H1 (cell line): ENCODE data around the gene ZNF536. TPM values are rescaled to one million over a fixed set of nuclear protein-coding genes. Genes with fewer than 3 reads are reported as not detected.

Experiments
- CTCF ChIA-PET: fragments of 300-600 bp; sonication (Branson Sonifier 250); formaldehyde crosslinking; loops from one replicate; lab custom pipeline; 2021; ENCODE audit not compliant: partially characterized antibody; lab: Charles Lee
- POLR2A ChIA-PET: fragments of 300-600 bp; sonication (Branson Sonifier 250); formaldehyde crosslinking; loops from one replicate; lab custom pipeline; 2021; ENCODE audit warnings: inconsistent platforms; ENCODE audit not compliant: partially characterized antibody; lab: Charles Lee
- DNase-seq, 2 experiments: peaks; one replicate each; pipeline versions ENCODE4 v3.0.0 to v3.0.0-alpha.2; 2010 to 2022; ENCODE audit warnings: low spot score in 2 of 2, low read depth in 1 of 2, mixed read lengths in 1 of 2
- FAIRE-seq: peaks from 2 replicates; lab custom pipeline; 2011; peaks lifted over from hg19 to GRCh38; lab: Jason Lieb, UNC
- H2AFZ ChIP-seq: 2 replicates; pipeline ENCODE4 v1.8.1; 2012; ENCODE audit warnings: low read length, inconsistent platforms
- H2AK5ac ChIP-seq: 2 replicates; pipeline ENCODE4 v1.6.1; 2013; ENCODE audit warnings: low read depth, low read length
- H2BK120ac ChIP-seq: replicated peaks from 2 replicates; pipeline ENCODE3; 2013; ENCODE audit warnings: low read depth, low read length, inconsistent platforms
- H2BK12ac ChIP-seq: 2 replicates; pipeline ENCODE4 v1.6.1; 2013; ENCODE audit warnings: low read depth, low read length
- H2BK15ac ChIP-seq: 2 replicates; pipeline ENCODE4 v1.6.1; 2013; ENCODE audit warnings: low read length
- H2BK20ac ChIP-seq: 2 replicates; pipeline ENCODE4 v1.6.1; 2013; ENCODE audit warnings: low read length
- H2BK5ac ChIP-seq: 2 replicates; pipeline ENCODE4 v1.6.1; 2013; ENCODE audit warnings: low read depth, low read length
- H3K14ac ChIP-seq: 2 replicates; pipeline ENCODE4 v1.6.1; 2013; ENCODE audit warnings: inconsistent platforms; ENCODE audit not compliant: insufficient read length
- H3K18ac ChIP-seq: 2 replicates; pipeline ENCODE4 v1.6.1; 2013; ENCODE audit warnings: low read length; ENCODE audit errors: extremely low read depth
- H3K23ac ChIP-seq: 2 replicates; pipeline ENCODE4 v1.6.1; 2013; ENCODE audit warnings: inconsistent platforms; ENCODE audit not compliant: insufficient read length
- H3K23me2 ChIP-seq: 2 replicates; pipeline ENCODE4 v1.6.1; 2013; ENCODE audit warnings: low read depth, low read length
- H3K27ac ChIP-seq: 2 replicates; pipeline ENCODE4 v1.6.1; 2011; ENCODE audit warnings: low read depth, low read length, inconsistent platforms
- H3K27me3 ChIP-seq, 4 experiments: replicated peaks in 1 of 4; 1 replicate in 1 of 4; 2 replicates in 3 of 4; pipeline versions ENCODE4 v1.6.1 to v1.8.1; 2011 to 2013; ENCODE audit warnings: low read length in 3 of 4, mild to moderate bottlenecking in 3 of 4, inconsistent platforms in 2 of 4, mixed read lengths in 2 of 4, moderate library complexity in 1 of 4; ENCODE audit not compliant: control insufficient read depth in 3 of 4, insufficient read depth in 3 of 4; ENCODE audit errors: extremely low read depth in 1 of 4
- H3K36me3 ChIP-seq, 4 experiments: 2 replicates each; pipeline versions ENCODE4 v1.6.1 to v1.8.1; 2011 to 2013; ENCODE audit warnings: mild to moderate bottlenecking in 4 of 4, low read length in 3 of 4, moderate library complexity in 2 of 4, control low read depth in 1 of 4, inconsistent platforms in 1 of 4; ENCODE audit not compliant: insufficient read depth in 4 of 4, control insufficient read depth in 2 of 4
- H3K4ac ChIP-seq: replicated peaks from 2 replicates; pipeline ENCODE3; 2013; ENCODE audit warnings: low read length, low read depth, mixed read lengths, inconsistent platforms; ENCODE audit not compliant: insufficient read length
- H3K4me1 ChIP-seq, 4 experiments: replicated peaks in 1 of 4; 1 replicate in 1 of 4; 2 replicates in 3 of 4; pipeline versions ENCODE4 v1.6.1 to v1.8.1; 2011 to 2013; ENCODE audit warnings: low read length in 3 of 4, inconsistent platforms in 2 of 4, mixed read lengths in 1 of 4; ENCODE audit not compliant: insufficient read depth in 4 of 4, control insufficient read depth in 3 of 4
- H3K4me2 ChIP-seq, 2 experiments: 2 replicates each; pipeline versions ENCODE4 v1.6.1 to v1.8.1; 2011 to 2013; ENCODE audit warnings: low read depth in 2 of 2, low read length in 2 of 2, control low read depth in 1 of 2, inconsistent platforms in 1 of 2, mild to moderate bottlenecking in 1 of 2; ENCODE audit not compliant: insufficient read depth in 1 of 2
- H3K4me3 ChIP-seq, 4 experiments: fragments of 200-600, 300-600 bp in 1 of 4; sonication (generic), shearing (Covaris generic), sonication (Bioruptor Twin) in 1 of 4; 2 replicates each; pipeline versions ENCODE4 v1.5.1 to v1.8.1; 2011 to 2016; ENCODE audit warnings: low read length in 4 of 4, low read depth in 3 of 4, control low read depth in 2 of 4, inconsistent platforms in 2 of 4, mild to moderate bottlenecking in 2 of 4, mixed read lengths in 1 of 4, moderate library complexity in 1 of 4; ENCODE audit not compliant: insufficient read depth in 2 of 4; ENCODE audit errors: extremely low read depth in 1 of 4
- H3K56ac ChIP-seq: replicated peaks from 2 replicates; pipeline ENCODE3; 2013; ENCODE audit warnings: low read depth, mild to moderate bottlenecking, mixed read lengths, low read length, inconsistent platforms; ENCODE audit not compliant: insufficient read length
- H3K79me1 ChIP-seq: 2 replicates; pipeline ENCODE4 v1.6.1; 2013; ENCODE audit warnings: low read depth, low read length, control low read depth
- H3K79me2 ChIP-seq, 2 experiments: 2 replicates each; pipeline versions ENCODE4 v1.6.1 to v1.8.1; 2012 to 2013; ENCODE audit warnings: low read length in 2 of 2, mild to moderate bottlenecking in 2 of 2, inconsistent platforms in 1 of 2; ENCODE audit not compliant: insufficient read depth in 2 of 2, control insufficient read depth in 1 of 2
- H3K9ac ChIP-seq, 4 experiments: replicated peaks in 1 of 4; 1 replicate in 1 of 4; 2 replicates in 3 of 4; pipeline versions ENCODE4 v1.6.1 to v1.8.1; 2011 to 2013; ENCODE audit warnings: low read depth in 3 of 4, low read length in 3 of 4, control low read depth in 2 of 4, mild to moderate bottlenecking in 2 of 4, moderate library complexity in 2 of 4, inconsistent platforms in 1 of 4; ENCODE audit errors: extremely low read depth in 1 of 4
- H3K9me3 ChIP-seq, 2 experiments: 2 replicates each; pipeline versions ENCODE4 v1.6.1 to v1.8.1; 2012 to 2013; ENCODE audit warnings: mild to moderate bottlenecking in 2 of 2, moderate library complexity in 2 of 2, control low read depth in 1 of 2, inconsistent platforms in 1 of 2, low read depth in 1 of 2, low read length in 1 of 2, mixed read lengths in 1 of 2; ENCODE audit not compliant: insufficient read depth in 2 of 2
- H4K20me1 ChIP-seq, 2 experiments: replicated peaks in 1 of 2; 2 replicates each; pipeline versions ENCODE3 to v1.8.1; 2011 to 2013; ENCODE audit warnings: inconsistent platforms in 2 of 2, low read length in 2 of 2, mild to moderate bottlenecking in 1 of 2; ENCODE audit not compliant: insufficient read depth in 2 of 2, control insufficient read depth in 1 of 2
- H4K5ac ChIP-seq: 2 replicates; pipeline ENCODE4 v1.6.1; 2013; ENCODE audit warnings: low read length, low read depth, mixed read lengths, inconsistent platforms; ENCODE audit not compliant: insufficient read length
- H4K8ac ChIP-seq: 2 replicates; pipeline ENCODE4 v1.8.0; 2013; ENCODE audit warnings: mild to moderate bottlenecking, moderate library complexity, low read length, inconsistent platforms; ENCODE audit not compliant: insufficient read depth; ENCODE audit errors: extremely low read depth
- H4K91ac ChIP-seq: replicated peaks from 2 replicates; pipeline ENCODE3; 2013; ENCODE audit warnings: low read length, mixed read lengths, inconsistent platforms; ENCODE audit not compliant: insufficient read length
- CREB1 ChIP-seq: IDR thresholded peaks from 2 replicates; pipeline ENCODE4 v1.6.1; 2012; ENCODE audit warnings: inconsistent platforms
- NANOG ChIP-seq: IDR thresholded peaks from 2 replicates; pipeline ENCODE4 v1.6.1; 2011; ENCODE audit warnings: low read length, low read depth, mild to moderate bottlenecking, inconsistent platforms; ENCODE audit not compliant: insufficient read depth, poor library complexity, severe bottlenecking
- PHF8 ChIP-seq: fragments of 200-600 bp; sonication (generic); conservative IDR thresholded peaks from 2 replicates; pipeline ENCODE4 v1.7.1; 2012; ENCODE audit warnings: low read depth, mild to moderate bottlenecking, inconsistent platforms, low read length, moderate library complexity
- POLR2A ChIP-seq, 2 experiments: IDR thresholded peaks; 1 replicate in 1 of 2; 2 replicates in 1 of 2; pipeline ENCODE4 v1.6.1; 2011; ENCODE audit warnings: low read depth in 2 of 2, low read length in 2 of 2, mild to moderate bottlenecking in 2 of 2; ENCODE audit errors: control extremely low read depth in 1 of 2
- RAD21 ChIP-seq, 2 experiments: IDR thresholded peaks in 1 of 2; conservative IDR thresholded peaks in 1 of 2; 2 replicates each; pipeline ENCODE4 v1.6.1; 2011; ENCODE audit warnings: low read depth in 2 of 2, low read length in 2 of 2, improper control_type of control experiment in 1 of 2, inconsistent platforms in 1 of 2, mild to moderate bottlenecking in 1 of 2, moderate library complexity in 1 of 2
- RFX5 ChIP-seq: IDR thresholded peaks from 2 replicates; pipeline ENCODE4 v1.6.1; 2011; ENCODE audit warnings: low read depth, low read length, improper control_type of control experiment, borderline replicate concordance
- TEAD4 ChIP-seq: IDR thresholded peaks from 2 replicates; pipeline ENCODE4 v1.6.1; 2012; ENCODE audit warnings: low read depth, low read length, inconsistent platforms, mixed read lengths
- WGBS, 2 experiments: shearing (Covaris generic) in 1 of 2; methylation state at CpG; one replicate each; pipeline versions ENCODE4 v1.1.6 to v1.1.7; 2013 to 2015; ENCODE audit warnings: low lambda C conversion rate in 2 of 2, mixed read lengths in 2 of 2, inconsistent platforms in 1 of 2, low coverage in 1 of 2, missing lambda C conversion rate in 1 of 2; ENCODE audit not compliant: insufficient replicate concordance in 2 of 2, insufficient coverage in 1 of 2, insufficient read length in 1 of 2; ENCODE audit errors: extremely low coverage in 1 of 2, missing lambda C conversion rate in 1 of 2; 5-methylcytosine and 5-hydroxymethylcytosine counted together
- polyA plus RNA-seq, 7 experiments: library from polyadenylated mRNA; depleted of rRNA in 3 of 7; stranded (reverse) in 5 of 7; unstranded in 2 of 7; fragments of >200 nt in 5 of 7; fragments of 200-250 nt in 2 of 7; gene quantifications; 1 replicate in 5 of 7; 2 replicates in 1 of 7; 4 replicates in 1 of 7; pipeline versions ENCODE4 v1.2.1 to v1.2.3, GENCODE V29; 2011 to 2013; ENCODE audit warnings: missing spikeins in 2 of 7, mixed read lengths in 2 of 7
- total RNA-seq: library from RNA; stranded (reverse); fragmentation: NEBNext Ultra II Directional; extraction: Animal tissue kit (Norgen Biotek cat#: 25700); gene quantifications from 2 replicates; pipeline ENCODE4 v1.2.1, GENCODE V29; 2021

Gene ZNF536
- total and polyA plus RNA-seq, 2 of the 8 experiments (the other 6 are each of a cell fraction or from before 2014, with no cell fraction given), result 0.09 to 0.11 TPM

DNA sequence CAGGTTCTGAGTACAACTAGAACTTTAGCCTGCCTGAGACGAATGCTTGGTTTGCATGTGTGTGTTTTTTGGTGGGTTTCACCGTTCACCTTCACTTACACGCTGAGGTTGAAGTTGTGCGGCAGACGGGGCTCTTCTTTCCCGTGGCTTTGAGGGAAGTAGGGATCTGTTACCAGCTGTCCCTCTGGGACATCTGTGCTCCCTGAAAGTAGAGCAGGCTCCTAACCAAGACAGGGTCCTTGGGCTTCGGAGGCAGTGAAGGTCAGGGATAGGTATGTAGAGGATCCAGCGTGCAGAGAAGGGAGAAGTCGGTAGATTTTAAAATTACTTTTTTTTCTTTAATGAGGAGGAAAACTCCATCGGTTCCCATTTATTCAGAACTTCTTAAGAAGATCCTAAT is 48.7 kb downstream of the ZNF536 start:
- Histone ChIP-seq H3K36me3 (no peaks in the 10 kb centered on the region), H2AK5ac (no peak overlapping the region), H4K20me1 (no peaks in the 10 kb centered on the region), H2BK12ac (no peak overlapping the region), H3K18ac (no peak overlapping the region), H3K4me2 (no peak overlapping the region), H4K8ac (no peak overlapping the region), H3K23me2 (peaks cover 5% of the 10 kb centered on the region; the same call in 1 of the 2 replicates), H2BK120ac (no peak overlapping the region), H4K5ac (no peak overlapping the region), H3K9ac (no peak overlapping the region), H3K23ac (no peak overlapping the region), H3K4me3 (no peak overlapping the region), H3K79me2 (no peaks in the 10 kb centered on the region), H3K4ac (no peak overlapping the region), H3K56ac (no peak overlapping the region), H3K9me3 (no peaks in the 10 kb centered on the region), H4K91ac (no peak overlapping the region), H3K4me1 (no peaks in the 10 kb centered on the region), H2BK5ac (no peak overlapping the region), H3K79me1 (no peaks in the 10 kb centered on the region), H3K14ac (no peak overlapping the region), H3K27me3 (no peaks in the 10 kb centered on the region), H2BK20ac (no peak overlapping the region), H2AFZ (no peak overlapping the region), H3K27ac (no peak overlapping the region), H2BK15ac (no peak overlapping the region)
- CTCF ChIA-PET, result interaction anchor here (1.2 to 1.7 kb wide), 2 partner anchors 9 to 18 kb away, joined by 3 to 4 read pairs; no protein-coding TSS in a partner anchor
- 95% methylated on average over 10 of the region's 10 CpGs; no CpG with 5 or more reads in 1 of the 2 experiments for WGBS, 2 experiments
- TF ChIP-seq RFX5 (no peak), TEAD4 (no peak), POLR2A (IDR thresholded peaks at IDR 0.05; ENCODE audit: control extremely low read depth in 1 of 2, low read depth in 2 of 2, low read length in 2 of 2) (no peak), RAD21 (IDR thresholded peaks at IDR 0.05 in 1 of 2, conservative IDR thresholded peaks at IDR 0.05 in 1 of 2; ENCODE audit: low read depth in 2 of 2, low read length in 2 of 2) (no peak), NANOG (no peak), CREB1 (no peak), PHF8 (no peak)
- no peak for FAIRE-seq
- DNase-seq, result peak in 1 of 2 experiments; percentile 17
- POLR2A ChIA-PET, result no interaction called here
